T-cell (primary cell): Measurements from ENCODE around the gene CNTF. TPM values are rescaled to one million over a fixed set of nuclear protein-coding genes. Genes with fewer than 3 reads are reported as not detected.
A peak's percentile ranks its signal among the peaks of the same experiment; 100 is the strongest.

ENCODE experiments used
- ATAC-seq, 4 experiments: fragments of 200-7000 bp in 3 of 4; fragments of 150-1000 bp in 1 of 4; cut with Tn5 transposase; replicated peaks in 1 of 4; 1 replicate in 3 of 4; 2 replicates in 1 of 4; pipeline ENCODE4 v1.10.0; 2021; ENCODE audit warnings: moderate library complexity in 3 of 4, mild to moderate bottlenecking in 2 of 4, moderate number of reproducible peaks in 1 of 4
- CTCF ChIA-PET, 2 donors: fragments of 300-600 bp; sonication (Branson Sonifier 250); formaldehyde crosslinking; loops; one replicate each; lab custom pipeline; 2022; ENCODE audit warnings: antibody characterized with exemption in 2 of 2; lab: Charles Lee
- POLR2A ChIA-PET, 2 donors: fragments of 300-600 bp; sonication (Branson Sonifier 250); formaldehyde crosslinking; loops; one replicate each; lab custom pipeline; 2022; ENCODE audit warnings: antibody characterized with exemption in 2 of 2; lab: Charles Lee
- DNase-seq, 35 experiments: peaks; one replicate each; pipeline versions ENCODE4 v3.0.0 to v3.0.0-alpha.2; 2013 to 2023
- H3K27ac ChIP-seq: one replicate; pipeline ENCODE4 v1.5.1; 2013; ENCODE audit warnings: low read length
- H3K27me3 ChIP-seq, 2 experiments: replicated peaks in 1 of 2; 1 replicate in 1 of 2; 2 replicates in 1 of 2; pipeline versions ENCODE4 v1.6.1 to v1.7.0; 2013; ENCODE audit warnings: low read length in 1 of 2, mixed read lengths in 1 of 2; ENCODE audit not compliant: control insufficient read depth in 2 of 2, insufficient read depth in 2 of 2; ENCODE audit errors: extremely low read depth in 1 of 2
- H3K36me3 ChIP-seq, 2 donors: 1 replicate in 1 of 2; 2 replicates in 1 of 2; pipeline versions ENCODE4 v1.6.1 to v1.7.0; 2013; ENCODE audit warnings: low read length in 1 of 2; ENCODE audit not compliant: control insufficient read depth in 2 of 2, insufficient read depth in 1 of 2; ENCODE audit errors: extremely low read depth in 1 of 2
- H3K4me1 ChIP-seq, 2 experiments: 1 replicate in 1 of 2; 2 replicates in 1 of 2; pipeline versions ENCODE4 v1.6.1 to v1.7.0; 2013; ENCODE audit warnings: low read length in 2 of 2, mixed read lengths in 1 of 2; ENCODE audit not compliant: insufficient read depth in 2 of 2, control insufficient read depth in 1 of 2; ENCODE audit errors: extremely low read depth in 1 of 2
- H3K4me3 ChIP-seq, 2 donors: 1 replicate in 1 of 2; 2 replicates in 1 of 2; pipeline versions ENCODE4 v1.5.1 to v1.7.0; 2013; ENCODE audit warnings: mild to moderate bottlenecking in 2 of 2, low read length in 1 of 2, moderate library complexity in 1 of 2; ENCODE audit not compliant: control insufficient read depth in 1 of 2; ENCODE audit errors: extremely low read depth in 1 of 2
- H3K9me3 ChIP-seq: 2 replicates; pipeline ENCODE4 v1.7.0; 2013
- H3K27ac Mint-ChIP-seq, 2 donors: one replicate each; pipeline ENCODE4 v1.8.0; 2020 to 2021; ENCODE audit warnings: mild to moderate bottlenecking in 2 of 2, mixed read lengths in 2 of 2
- H3K27me3 Mint-ChIP-seq, 2 donors: one replicate each; pipeline ENCODE4 v1.8.0; 2021 to 2022; ENCODE audit warnings: mixed read lengths in 2 of 2
- H3K36me3 Mint-ChIP-seq: one replicate; pipeline ENCODE4 v1.8.0; 2021; ENCODE audit warnings: mixed read lengths
- H3K4me1 Mint-ChIP-seq, 3 donors: one replicate each; pipeline ENCODE4 v1.8.0; 2020 to 2022; ENCODE audit warnings: mixed read lengths in 3 of 3, mild to moderate bottlenecking in 1 of 3
- H3K4me3 Mint-ChIP-seq, 3 donors: one replicate each; pipeline ENCODE4 v1.8.0; 2020 to 2022; ENCODE audit warnings: mild to moderate bottlenecking in 3 of 3, mixed read lengths in 3 of 3, moderate library complexity in 3 of 3
- H3K9me3 Mint-ChIP-seq, 3 donors: one replicate each; pipeline ENCODE4 v1.8.0; 2020 to 2022; ENCODE audit warnings: mixed read lengths in 3 of 3
- WGBS: methylation state at CpG from one replicate; pipeline ENCODE4 v1.1.5; 2013; ENCODE audit warnings: missing lambda C conversion rate; ENCODE audit not compliant: insufficient coverage; 5-methylcytosine and 5-hydroxymethylcytosine counted together
- total RNA-seq, 35 experiments: library from RNA in 6 of 35; stranded (reverse) in 6 of 35; fragments of 120-200 nt in 1 of 35; gene quantifications; one replicate each; pipeline versions ENCODE4 v1.2.1 to v1.2.4 and lab custom pipeline; 2013 to 2026

Gene CNTF
- total RNA-seq, 5 donors from 2014 or later (not counting 1 experiment from before 2014, with no cell fraction given) = 2.4 to 4.3 (median 2.9) TPM

- peaks cover 3 to 79% of the 10 kb centered on the region in 2 donors for H3K36me3 ChIP-seq
- POLR2A ChIA-PET = no interaction called here
- H3K36me3 Mint-ChIP-seq = peaks cover 76% of the 10 kb centered on the region
Measured at GRCh38 chr11:58613228-58613627, 9.2 kb upstream of the CNTF start.

GRCh38 chr11:58615559-58615958 is 6.9 kb upstream of the CNTF start:
- peaks cover 0 to 4% of the 10 kb centered on the region in 2 experiments for H3K4me1 ChIP-seq
- ATAC-seq = no peak
- CTCF ChIA-PET = no interaction called here
- no peaks in the 10 kb centered on the region for H3K9me3 ChIP-seq
- peaks cover 10 to 27% (median 12%) of the 10 kb centered on the region in 3 donors for H3K4me1 Mint-ChIP-seq
- no peak overlapping the region for H3K4me3 Mint-ChIP-seq
- no peak for DNase-seq
- H3K27me3 Mint-ChIP-seq = no peaks in the 10 kb centered on the region
- peak overlapping the region in 1 of 2 donors; percentile 32 for H3K27ac Mint-ChIP-seq
- H3K4me3 ChIP-seq = no peak overlapping the region
- H3K27me3 ChIP-seq = no peaks in the 10 kb centered on the region
- H3K36me3 ChIP-seq = peaks cover 7 to 92% of the 10 kb centered on the region in 2 donors
- no peaks in the 10 kb centered on the region for H3K9me3 Mint-ChIP-seq
- no peak overlapping the region for H3K27ac ChIP-seq
- WGBS = no CpG with 5 or more reads among the region's 1 CpG
- POLR2A ChIA-PET = interaction anchor here in 1 of 2 donors (0.6 kb wide), 1 partner anchor 35 kb away, joined by 4 read pairs; no protein-coding TSS in a partner anchor
- peaks cover 83% of the 10 kb centered on the region for H3K36me3 Mint-ChIP-seq

More at GRCh38 chr11:58613228-58613627, 9.2 kb upstream of the CNTF start:
- Histone ChIP-seq H3K4me1 (no peaks in the 10 kb centered on the region), H3K27ac (no peak overlapping the region), H3K9me3 (no peaks in the 10 kb centered on the region), H3K4me3 (no peak overlapping the region), H3K27me3 (no peaks in the 10 kb centered on the region)
- CTCF ChIA-PET = no interaction called here
- no peak for DNase-seq
- no peak for ATAC-seq
- peaks cover 17 to 28% (median 21%) of the 10 kb centered on the region in 3 donors for H3K4me1 Mint-ChIP-seq
- H3K27me3 Mint-ChIP-seq = no peaks in the 10 kb centered on the region
- no peak overlapping the region for H3K27ac Mint-ChIP-seq
- no peaks in the 10 kb centered on the region for H3K9me3 Mint-ChIP-seq
- H3K4me3 Mint-ChIP-seq = no peak overlapping the region
- no CpG with 5 or more reads among the region's 2 CpGs for whole genome bisulfite sequencing

- no peak overlapping the region for H3K27ac ChIP-seq
- peaks cover 75% of the 10 kb centered on the region for H3K36me3 Mint-ChIP-seq
- H3K27me3 Mint-ChIP-seq = no peaks in the 10 kb centered on the region
- no peak overlapping the region for H3K27ac Mint-ChIP-seq
- no peak overlapping the region for H3K4me3 Mint-ChIP-seq
- CTCF ChIA-PET = no interaction called here
- no peak overlapping the region for H3K4me3 ChIP-seq
- WGBS = 90% methylated on average over 2 of the region's 4 CpGs
- POLR2A ChIA-PET = no interaction called here
- H3K36me3 ChIP-seq = peaks cover 7 to 86% of the 10 kb centered on the region in 2 donors
- DNase-seq (no peak), ATAC-seq (no peak)
- H3K9me3 Mint-ChIP-seq = no peaks in the 10 kb centered on the region
- H3K4me1 ChIP-seq = peaks cover 0 to 6% of the 10 kb centered on the region in 2 experiments
- no peaks in the 10 kb centered on the region for H3K27me3 ChIP-seq
- no peaks in the 10 kb centered on the region for H3K9me3 ChIP-seq
- H3K4me1 Mint-ChIP-seq = peaks cover 8 to 23% (median 10%) of the 10 kb centered on the region in 3 donors
Measured at GRCh38 chr11:58616594-58616993, 5.9 kb upstream of the CNTF start.

GRCh38 chr11:58617976-58618557 is 4.4 kb upstream of the CNTF start:
- ChIA-PET CTCF (interaction anchor here (0.7 to 1.5 kb wide), 8 partner anchors 12 to 55 kb away, joined by 3 to 5 read pairs (median 4); partner anchors contain the start of gene LPXN (in 1 of the 2)), POLR2A (interaction anchor here in 1 of 2 donors (0.7 kb wide), 1 partner anchor 15 kb away, joined by 4 read pairs; no protein-coding TSS in a partner anchor)
- peaks cover 0 to 6% of the 10 kb centered on the region in 2 experiments for H3K4me1 ChIP-seq
- peak in 2 of 4 experiments; percentile 47 to 66 for ATAC-seq
- H3K36me3 ChIP-seq = peaks cover 7 to 84% of the 10 kb centered on the region in 2 donors
- no peaks in the 10 kb centered on the region for H3K27me3 ChIP-seq
- H3K4me1 Mint-ChIP-seq = peaks cover 11 to 27% (median 13%) of the 10 kb centered on the region in 3 donors
- H3K4me3 Mint-ChIP-seq = no peak overlapping the region
- no peak overlapping the region for H3K4me3 ChIP-seq
- H3K27ac Mint-ChIP-seq = peak overlapping the region; percentile 66
- H3K36me3 Mint-ChIP-seq = peaks cover 73% of the 10 kb centered on the region
- no peak overlapping the region for H3K27ac ChIP-seq
- H3K9me3 Mint-ChIP-seq = no peaks in the 10 kb centered on the region
- H3K9me3 ChIP-seq = no peaks in the 10 kb centered on the region
- 77% methylated on average over 3 of the region's 4 CpGs for WGBS
- H3K27me3 Mint-ChIP-seq = no peaks in the 10 kb centered on the region
- DNase-seq = peak in 2 of 35 experiments; percentile 7 to 33

- no CpG with 5 or more reads among the region's 4 CpGs for WGBS
- Mint-ChIP-seq H3K9me3 (no peaks in the 10 kb centered on the region), H3K36me3 (peaks cover 65% of the 10 kb centered on the region), H3K4me1 (peaks cover 11 to 22% (median 14%) of the 10 kb centered on the region in 3 donors), H3K27ac (peak overlapping the region; percentile 51 to 63), H3K27me3 (no peaks in the 10 kb centered on the region), H3K4me3 (no peak overlapping the region)
- H3K9me3 ChIP-seq = no peaks in the 10 kb centered on the region
- H3K27me3 ChIP-seq = no peaks in the 10 kb centered on the region
- DNase-seq (no peak), ATAC-seq (peak in 1 of 4 experiments; percentile 57)
- peaks cover 7 to 77% of the 10 kb centered on the region in 2 donors for H3K36me3 ChIP-seq
- H3K4me1 ChIP-seq = peaks cover 0 to 6% of the 10 kb centered on the region in 2 experiments
- POLR2A ChIA-PET = interaction anchor here in 1 of 2 donors (0.6 kb wide), 1 partner anchor 49 kb away, joined by 9 read pairs; no protein-coding TSS in a partner anchor
- CTCF ChIA-PET = interaction anchor here in 1 of 2 donors (2.3 kb wide), 1 partner anchor 54 kb away, joined by 8 read pairs; no protein-coding TSS in a partner anchor
- no peak overlapping the region for H3K27ac ChIP-seq
- H3K4me3 ChIP-seq = no peak overlapping the region
Measured at GRCh38 chr11:58621586-58622262, 741 bp upstream of the CNTF start.

GRCh38 chr11:58625086-58625485 is 2.6 kb downstream of the CNTF start:
- H3K27ac Mint-ChIP-seq = no peak overlapping the region
- ATAC-seq = no peak
- no peak for DNase-seq

More at GRCh38 chr11:58625086-58625485, 2.6 kb downstream of the CNTF start:
- H3K4me1 ChIP-seq = peaks cover 0 to 5% of the 10 kb centered on the region in 2 experiments
- H3K27me3 ChIP-seq = no peaks in the 10 kb centered on the region
- no peaks in the 10 kb centered on the region for H3K27me3 Mint-ChIP-seq
- no peaks in the 10 kb centered on the region for H3K9me3 Mint-ChIP-seq
- ChIA-PET POLR2A (no interaction called here), CTCF (no interaction called here)
- peaks cover 14 to 21% (median 17%) of the 10 kb centered on the region in 3 donors for H3K4me1 Mint-ChIP-seq
- H3K9me3 ChIP-seq = no peaks in the 10 kb centered on the region
- peaks cover 0 to 44% of the 10 kb centered on the region in 2 donors for H3K36me3 ChIP-seq
- no peak overlapping the region for H3K4me3 ChIP-seq
- WGBS = 100% methylated on average over 4 of the region's 4 CpGs
- no peak overlapping the region for H3K27ac ChIP-seq
- no peak overlapping the region for H3K4me3 Mint-ChIP-seq
- H3K36me3 Mint-ChIP-seq = peaks cover 33% of the 10 kb centered on the region
